Measurements from ENCODE around the gene KIF13A. TPM values are rescaled to one million over a fixed set of nuclear protein-coding genes. Genes with fewer than 3 reads are reported as not detected.
A peak's percentile ranks its signal among the peaks of the same experiment; 100 is the strongest.

Gene KIF13A
- total RNA-seq, 4 donors from 2014 or later: 14.9 to 66.9 (median 37.3) TPM

- Histone ChIP-seq H3K4me1 (peaks cover 8 to 12% of the 10 kb centered on the region in 2 donors), H3K4me3 (no peak overlapping the region), H3K9me3 (no peaks in the 10 kb centered on the region), H3K27ac (peak overlapping the region in 1 of 2 donors; percentile 47), H3K36me3 (no peaks in the 10 kb centered on the region), H3K27me3 (no peaks in the 10 kb centered on the region)
- TF ChIP-seq POLR2A (IDR thresholded peaks at IDR 0.05) (no peak), CTCF (IDR thresholded peaks at IDR 0.05) (no peak)
- DNase-seq: no peak
- intact Hi-C loops (cut with DNase I; ENCODE audit: low total_unique reads): no loop called here
Observed at GRCh38 chr6:17927705-17928104, 59.7 kb downstream of the KIF13A start.

DNA sequence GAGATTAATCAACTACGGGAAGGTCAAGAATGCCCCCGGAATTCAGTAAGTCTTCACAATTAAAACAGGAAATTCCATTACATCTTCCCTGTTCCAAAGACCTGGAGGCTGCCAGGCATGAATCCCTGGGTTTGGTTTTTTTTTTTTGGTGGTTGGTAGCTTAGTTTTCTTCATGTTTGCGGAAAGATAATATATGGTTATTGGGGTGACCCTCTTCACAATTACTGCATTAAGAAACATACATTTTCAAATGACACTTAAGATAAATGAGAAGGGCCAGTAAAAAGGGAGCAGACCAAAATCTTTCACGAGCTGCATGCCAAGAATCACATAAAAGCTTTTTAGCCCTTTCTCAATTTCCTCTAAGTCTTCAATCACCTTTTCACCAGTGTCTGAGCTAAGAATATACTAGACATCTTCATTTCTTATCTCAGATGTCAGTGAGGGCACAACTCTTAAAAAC, 64.0 kb downstream of the KIF13A start:
- H3K36me3 ChIP-seq: no peaks in the 10 kb centered on the region
- no peak overlapping the region for H3K4me3 ChIP-seq
- TF ChIP-seq CTCF (IDR thresholded peaks at IDR 0.05) (no peak), POLR2A (IDR thresholded peaks at IDR 0.05) (no peak)
- H3K9me3 ChIP-seq: no peaks in the 10 kb centered on the region
- no peaks in the 10 kb centered on the region for H3K27me3 ChIP-seq
- H3K4me1 ChIP-seq: peaks cover 0 to 3% of the 10 kb centered on the region in 2 donors
- intact Hi-C loops (cut with DNase I; ENCODE audit: low total_unique reads): no loop called here
- H3K27ac ChIP-seq: peak overlapping the region in 1 of 2 donors; percentile 12
- DNase-seq: no peak

- intact Hi-C loops (cut with DNase I; ENCODE audit: low total_unique reads): no loop called here
- H3K4me1 ChIP-seq: no peaks in the 10 kb centered on the region
Observed at GRCh38 chr6:17921454-17921853, 66.0 kb downstream of the KIF13A start.

GRCh38 chr6:17919496-17919895, 67.9 kb downstream of the KIF13A start:
- Histone ChIP-seq H3K9me3 (no peaks in the 10 kb centered on the region), H3K4me3 (no peak overlapping the region), H3K36me3 (no peaks in the 10 kb centered on the region), H3K4me1 (no peaks in the 10 kb centered on the region), H3K27ac (no peak overlapping the region), H3K27me3 (no peaks in the 10 kb centered on the region)
- intact Hi-C loops (cut with DNase I; ENCODE audit: low total_unique reads): no loop called here
- no peak for DNase-seq
- TF ChIP-seq POLR2A (IDR thresholded peaks at IDR 0.05) (no peak), CTCF (IDR thresholded peaks at IDR 0.05) (no peak)

More at GRCh38 chr6:17921454-17921853, 66.0 kb downstream of the KIF13A start:
- TF ChIP-seq CTCF (IDR thresholded peaks at IDR 0.05) (no peak), POLR2A (IDR thresholded peaks at IDR 0.05) (no peak)
- Histone ChIP-seq H3K27ac (no peak overlapping the region), H3K9me3 (no peaks in the 10 kb centered on the region), H3K27me3 (no peaks in the 10 kb centered on the region), H3K36me3 (no peaks in the 10 kb centered on the region), H3K4me3 (no peak overlapping the region)
- DNase-seq: no peak

DNA sequence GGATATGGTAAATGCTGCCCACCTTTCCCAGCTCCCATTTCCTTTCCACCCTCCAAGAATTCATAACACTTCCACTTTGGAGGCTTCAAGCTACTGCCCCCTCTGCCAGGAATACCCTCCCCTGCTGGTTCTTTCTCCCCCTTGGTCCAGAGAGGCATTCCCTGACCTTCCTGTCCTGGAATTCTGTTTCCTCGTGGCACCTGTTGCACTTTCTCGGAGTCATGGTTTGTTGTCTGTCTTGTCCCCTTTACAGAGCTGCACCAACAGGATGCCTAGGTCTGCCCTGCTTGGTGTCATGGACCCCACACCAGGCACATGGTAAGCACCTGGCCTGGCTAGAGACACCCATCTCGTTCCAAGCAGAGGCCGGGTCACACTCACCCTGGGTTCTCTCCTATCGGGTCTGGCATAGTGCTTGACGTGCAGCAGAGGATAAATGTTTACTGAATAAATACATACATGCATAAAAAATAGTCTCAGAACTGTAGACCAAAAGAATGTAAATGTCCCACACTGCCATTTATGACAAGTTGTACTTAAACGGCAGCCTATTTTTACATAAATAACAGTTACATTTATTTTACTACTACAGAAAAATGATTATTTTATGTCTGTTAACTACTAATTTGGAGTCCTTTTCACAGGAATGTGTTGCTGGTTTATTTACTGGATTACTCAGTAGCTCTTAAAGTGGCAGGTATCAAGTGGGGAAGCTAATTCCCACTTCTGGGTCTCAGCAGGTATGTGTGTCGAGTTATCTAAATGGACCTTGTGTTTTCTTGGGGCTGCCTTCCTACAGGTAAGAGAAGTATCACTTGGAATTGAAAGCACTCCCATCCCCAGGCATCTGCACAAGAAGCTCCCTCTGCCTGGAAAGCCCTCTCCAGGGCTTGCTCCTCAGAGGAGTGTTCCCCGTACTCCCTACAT, 69.3 kb downstream of the KIF13A start:
- Histone ChIP-seq H3K27me3 (no peaks in the 10 kb centered on the region), H3K9me3 (no peaks in the 10 kb centered on the region), H3K4me3 (no peak overlapping the region), H3K36me3 (no peaks in the 10 kb centered on the region), H3K27ac (no peak overlapping the region), H3K4me1 (no peaks in the 10 kb centered on the region)
- DNase-seq: no peak
- intact Hi-C loops (cut with DNase I; ENCODE audit: low total_unique reads): no loop called here
- no peak for TF ChIP-seq CTCF (IDR thresholded peaks at IDR 0.05)
- no peak for TF ChIP-seq POLR2A (IDR thresholded peaks at IDR 0.05)
